Upper lobe of left lung (tissue), 4 donors: ENCODE data around the gene TELO2.

Experiments
- EP300 ChIP-seq, 4 donors: sonication (generic); formaldehyde crosslinking; IDR thresholded peaks; one replicate each; pipeline ENCODE4 v1.5.1; 2017; ENCODE audit warnings: antibody characterized with exemption in 4 of 4, control low read depth in 2 of 4
- POLR2A ChIP-seq, 4 donors: fragments of 450-650 bp; IDR thresholded peaks; one replicate each; pipeline ENCODE4 v1.5.1; 2016 to 2017; ENCODE audit warnings: antibody characterized with exemption in 4 of 4, mild to moderate bottlenecking in 2 of 4
- POLR2AphosphoS5 ChIP-seq, 2 donors: sonication (generic); formaldehyde crosslinking; IDR thresholded peaks; one replicate each; pipeline ENCODE4 v1.5.1; 2017; ENCODE audit warnings: antibody characterized with exemption in 2 of 2

DNA sequence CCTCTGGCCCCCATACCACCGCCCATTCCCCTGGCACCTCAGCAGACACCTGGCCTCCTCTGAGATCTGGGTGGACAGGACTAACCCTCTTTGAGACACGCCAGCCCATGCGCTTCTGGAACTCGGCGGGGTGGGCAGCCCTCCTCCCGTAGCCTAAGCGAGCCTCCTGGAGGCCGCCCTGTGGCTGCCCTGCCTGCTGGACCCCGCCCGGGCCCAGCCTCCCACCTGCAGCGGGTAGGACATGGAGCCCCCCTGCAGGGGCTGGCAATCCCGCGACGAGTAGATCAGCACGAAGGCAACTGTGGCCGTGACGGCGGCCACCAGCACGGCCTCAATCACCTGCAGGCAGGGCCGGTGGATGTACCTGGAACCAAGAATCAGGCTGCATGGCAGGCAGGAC is 40.6 kb upstream of the TELO2 start:
- TF ChIP-seq POLR2A (IDR thresholded peaks at IDR 0.05) = no peak
- TF ChIP-seq POLR2AphosphoS5 (IDR thresholded peaks at IDR 0.05) = no peak
- TF ChIP-seq EP300 (IDR thresholded peaks at IDR 0.05) = no peak
